Putamen (tissue), 1 donor: ENCODE results near the gene PAWR.
"Not testable (repeated sequence)": the region's sequence is repeated elsewhere in the genome, so short reads cannot be mapped to it uniquely, and the experiment has no call there.

Experiments used
- DNase-seq: peaks from one replicate; pipeline ENCODE4 v3.0.0-alpha.2; 2016; ENCODE audit warnings: low spot score

Gene PAWR

DNA sequence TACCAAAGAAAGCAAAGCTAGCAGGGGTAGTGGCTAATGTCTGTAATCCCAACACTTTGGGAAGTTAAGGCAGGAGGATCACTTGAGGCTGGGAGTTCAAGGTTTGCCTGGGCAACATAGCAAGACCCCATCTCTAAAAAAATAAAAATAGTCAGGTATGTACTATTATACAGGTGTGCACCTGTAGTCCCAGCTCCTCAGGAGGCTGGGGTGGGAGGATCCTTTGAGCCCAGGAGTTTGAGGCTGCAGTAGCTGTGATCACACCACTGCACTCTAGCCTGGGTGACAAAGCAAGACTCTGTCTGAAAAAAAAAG lies 142.2 kb downstream of the PAWR start:
- DNase-seq, result no peak

DNA sequence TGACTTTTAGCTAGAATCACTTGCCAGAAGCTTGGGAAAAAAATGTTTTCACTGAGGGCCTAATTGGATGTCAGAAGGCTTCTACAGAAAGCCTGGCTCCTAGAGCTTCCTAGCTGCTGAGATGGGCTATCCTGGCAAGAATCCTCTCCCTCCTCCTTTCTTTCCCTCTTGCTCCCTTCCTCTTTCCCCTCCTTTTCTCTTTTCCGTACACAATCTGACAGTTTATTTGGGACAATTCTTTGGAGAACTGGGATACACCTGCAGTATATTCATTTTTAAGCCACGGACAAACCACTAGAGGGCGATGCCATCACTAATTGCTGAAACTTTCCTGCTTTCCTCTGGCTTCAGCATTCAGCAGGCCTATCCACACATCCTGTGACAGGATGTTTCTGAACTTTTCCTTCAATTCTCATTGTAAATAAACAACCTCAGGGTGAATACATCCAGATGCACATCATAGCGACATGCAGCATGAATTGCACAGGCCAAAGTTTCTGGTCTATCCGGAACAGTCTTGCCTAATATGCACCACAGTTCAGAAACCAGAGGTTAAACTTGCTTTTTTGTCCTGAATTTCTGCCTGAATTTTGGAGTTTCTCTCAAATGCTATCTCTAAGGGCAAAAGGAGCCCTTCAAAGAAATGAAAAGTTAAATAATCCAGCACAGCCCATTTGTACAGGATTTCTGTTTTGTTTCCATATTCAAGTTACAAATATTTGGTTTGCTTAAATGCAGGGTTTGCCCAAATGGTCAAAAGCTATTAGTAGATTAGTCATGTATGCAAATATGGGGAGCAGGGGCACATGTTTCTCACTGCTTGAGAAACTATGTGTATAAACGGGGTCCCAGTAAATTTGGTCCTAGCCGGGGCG lies 142.8 kb downstream of the PAWR start:
- peak; percentile 35 for DNase-seq

DNA sequence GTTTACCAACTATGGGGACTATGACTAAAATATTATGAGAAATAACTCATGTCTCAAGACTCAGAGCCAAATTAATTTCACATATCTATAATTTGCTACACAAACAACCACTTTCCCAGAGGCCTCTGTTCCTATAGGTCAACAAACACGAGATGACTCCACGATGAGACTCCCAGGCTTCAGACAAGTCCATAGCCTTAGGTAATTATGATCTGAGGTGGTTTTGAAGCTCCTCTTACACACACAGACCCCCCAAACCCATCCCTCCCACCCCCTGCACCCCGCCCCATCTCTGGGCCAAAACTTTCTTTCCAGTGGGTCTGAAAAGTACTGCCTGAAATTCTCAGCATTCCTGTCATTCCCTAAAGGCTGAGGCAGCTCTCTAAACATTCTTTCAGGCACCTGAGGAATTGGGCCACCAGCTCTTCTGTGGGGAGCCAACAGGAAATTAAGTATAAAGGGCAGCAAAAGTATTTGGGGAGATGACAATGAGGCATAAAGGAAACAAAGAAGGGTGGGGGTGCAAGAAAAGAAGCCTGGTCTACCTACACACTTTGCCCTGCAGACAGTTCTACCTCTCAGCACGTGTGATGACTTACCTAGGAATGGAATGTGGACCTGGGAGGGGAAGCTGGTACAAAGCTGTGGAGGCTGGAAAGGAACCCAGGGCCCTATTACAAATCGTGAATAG lies 143.6 kb downstream of the PAWR start:
- DNase-seq, result no peak

DNA sequence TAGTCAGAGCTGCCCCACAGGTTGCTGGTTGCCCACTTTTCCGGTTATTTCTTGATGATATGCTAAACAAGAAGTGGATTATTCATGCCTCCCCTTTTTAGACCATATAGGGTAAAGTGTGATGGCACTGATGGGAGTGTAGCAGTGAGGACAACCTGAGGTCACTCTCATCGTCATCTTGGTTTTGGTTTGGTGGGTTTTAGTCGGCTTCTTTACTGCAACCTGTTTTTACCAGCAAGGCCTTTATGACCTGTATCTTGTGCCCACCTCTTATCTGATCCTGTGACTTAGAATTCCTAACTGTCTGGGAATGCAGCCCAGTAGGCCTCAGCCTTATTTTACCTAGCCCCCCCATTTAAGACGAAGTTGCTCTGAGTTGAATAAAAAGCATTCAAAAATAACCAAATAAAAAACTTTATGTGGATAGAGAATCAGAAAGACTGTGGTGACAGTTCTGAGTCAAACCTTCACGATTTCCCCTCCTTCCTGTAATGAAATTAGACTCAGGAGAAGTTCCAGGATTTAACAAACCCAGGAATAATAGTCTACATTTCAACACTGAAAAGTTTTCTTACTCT lies 144.2 kb downstream of the PAWR start:
- no peak for DNase-seq

DNA sequence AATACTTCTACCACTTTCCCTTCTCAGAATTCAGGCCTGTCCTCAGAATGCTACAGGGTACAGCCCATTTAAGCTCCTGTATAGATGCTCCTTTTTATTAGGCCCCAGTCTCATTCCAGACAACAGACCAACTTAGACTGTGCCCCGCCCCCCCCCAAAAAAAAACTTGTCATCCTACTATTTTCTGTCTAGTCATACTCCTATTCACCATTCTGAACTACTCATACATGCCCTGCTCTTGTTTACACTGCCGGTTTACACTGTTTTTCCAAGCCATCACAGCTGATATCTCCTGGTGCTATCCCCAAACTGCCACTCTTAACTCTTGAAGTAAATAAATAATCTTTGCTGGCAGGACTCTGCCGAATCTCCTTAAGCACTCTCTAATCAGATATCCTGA lies 146.3 kb downstream of the PAWR start:
- DNase-seq, result not testable (repeated sequence)

DNA sequence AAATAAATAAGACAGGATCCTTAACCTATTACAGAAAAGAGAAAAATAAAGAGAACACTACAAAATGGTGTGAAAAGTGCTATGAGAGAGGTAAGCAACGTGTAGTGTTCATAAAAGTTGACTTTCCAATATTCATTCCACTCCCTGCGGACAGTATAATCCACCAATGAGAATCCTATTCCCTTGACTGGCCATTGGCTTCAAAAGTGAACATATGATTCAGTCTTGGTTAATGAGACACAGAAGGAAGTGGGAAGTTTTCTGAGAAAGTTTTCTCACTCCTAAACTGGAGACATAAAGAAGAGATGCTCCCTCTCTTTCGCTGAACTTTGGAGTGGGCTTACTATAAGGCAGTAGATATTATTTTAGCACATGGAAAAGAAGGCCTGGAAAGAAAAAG lies 153.1 kb downstream of the PAWR start:
- DNase-seq, result no peak

DNA sequence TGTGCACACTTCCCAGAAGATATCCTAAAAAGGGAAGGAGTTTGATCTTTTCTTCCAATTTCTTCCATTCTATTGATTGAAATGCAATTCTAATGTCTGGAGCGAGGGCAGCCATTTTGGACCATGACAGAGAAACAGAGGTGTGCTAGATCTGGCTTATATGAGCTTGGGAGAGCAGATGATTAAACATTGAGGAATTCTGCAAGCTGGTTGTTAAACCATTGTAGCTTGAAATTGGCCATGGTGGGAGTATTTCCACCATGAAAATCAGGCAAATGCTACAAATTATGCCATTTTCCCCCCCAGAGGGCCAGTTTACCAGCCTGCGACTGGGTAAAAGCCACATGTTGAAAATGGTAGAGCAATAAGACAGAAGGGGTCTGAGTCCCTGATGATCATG lies 155.0 kb downstream of the PAWR start:
- no peak for DNase-seq
